GM18907 (cell line): ENCODE results near the gene TNS3.

Experiments used
- ATAC-seq: cut with Tn5 transposase; IDR thresholded peaks from one replicate; pipeline ENCODE4 v1.9.1; 2021; ENCODE audit warnings: mild to moderate bottlenecking, moderate library complexity; ENCODE audit not compliant: unreplicated experiment

Gene TNS3

GRCh38 chr7:47376991-47377616, 204.8 kb downstream of the TNS3 start:
- ATAC-seq: no peak

- ATAC-seq: no peak
Measured at GRCh38 chr7:47375121-47375938, 206.6 kb downstream of the TNS3 start.

- no peak for ATAC-seq
Measured at GRCh38 chr7:47374538-47374937, 207.4 kb downstream of the TNS3 start.

- no peak for ATAC-seq
Measured at GRCh38 chr7:47373871-47374451, 207.9 kb downstream of the TNS3 start.

- no peak for ATAC-seq
Measured at GRCh38 chr7:47371733-47372368, 210.1 kb downstream of the TNS3 start.

GRCh38 chr7:47371317-47371716, 210.6 kb downstream of the TNS3 start:
- no peak for ATAC-seq

GRCh38 chr7:47370461-47371042, 211.4 kb downstream of the TNS3 start:
- no peak for ATAC-seq

- no peak for ATAC-seq
Measured at GRCh38 chr7:47369736-47370135, 212.2 kb downstream of the TNS3 start.

GRCh38 chr7:47368190-47368812, 213.6 kb downstream of the TNS3 start:
- ATAC-seq: no peak

GRCh38 chr7:47367369-47367768, 214.5 kb downstream of the TNS3 start:
- ATAC-seq: no peak

- ATAC-seq: no peak
Measured at GRCh38 chr7:47366960-47367359, 215.0 kb downstream of the TNS3 start.

GRCh38 chr7:47366211-47366610, 215.7 kb downstream of the TNS3 start:
- no peak for ATAC-seq

GRCh38 chr7:47362984-47363383, 218.9 kb downstream of the TNS3 start:
- no peak for ATAC-seq

- ATAC-seq: peak; percentile 46
Measured at GRCh38 chr7:47361746-47362215, 220.1 kb downstream of the TNS3 start.

- ATAC-seq: no peak
Measured at GRCh38 chr7:47361236-47361635, 220.7 kb downstream of the TNS3 start.

GRCh38 chr7:47360301-47360900, 221.5 kb downstream of the TNS3 start:
- no peak for ATAC-seq

- no peak for ATAC-seq
Measured at GRCh38 chr7:47358944-47359588, 222.8 kb downstream of the TNS3 start.

- ATAC-seq: no peak
Measured at GRCh38 chr7:47358357-47358756, 223.6 kb downstream of the TNS3 start.

GRCh38 chr7:47357863-47358262, 224.0 kb downstream of the TNS3 start:
- ATAC-seq: peak; percentile 42

GRCh38 chr7:47357361-47357760, 224.6 kb downstream of the TNS3 start:
- no peak for ATAC-seq
